ENCODE measurements around the gene CD79B. TPM values are rescaled to one million over a fixed set of nuclear protein-coding genes. Genes with fewer than 3 reads are reported as not detected.
"Not testable (repeated sequence)": the region's sequence is repeated elsewhere in the genome, so short reads cannot be mapped to it uniquely, and the experiment has no call there.

Gene CD79B
- total and polyA plus RNA-seq, 2 experiments from 2014 or later, result 1.3 to 2.5 TPM

DNA sequence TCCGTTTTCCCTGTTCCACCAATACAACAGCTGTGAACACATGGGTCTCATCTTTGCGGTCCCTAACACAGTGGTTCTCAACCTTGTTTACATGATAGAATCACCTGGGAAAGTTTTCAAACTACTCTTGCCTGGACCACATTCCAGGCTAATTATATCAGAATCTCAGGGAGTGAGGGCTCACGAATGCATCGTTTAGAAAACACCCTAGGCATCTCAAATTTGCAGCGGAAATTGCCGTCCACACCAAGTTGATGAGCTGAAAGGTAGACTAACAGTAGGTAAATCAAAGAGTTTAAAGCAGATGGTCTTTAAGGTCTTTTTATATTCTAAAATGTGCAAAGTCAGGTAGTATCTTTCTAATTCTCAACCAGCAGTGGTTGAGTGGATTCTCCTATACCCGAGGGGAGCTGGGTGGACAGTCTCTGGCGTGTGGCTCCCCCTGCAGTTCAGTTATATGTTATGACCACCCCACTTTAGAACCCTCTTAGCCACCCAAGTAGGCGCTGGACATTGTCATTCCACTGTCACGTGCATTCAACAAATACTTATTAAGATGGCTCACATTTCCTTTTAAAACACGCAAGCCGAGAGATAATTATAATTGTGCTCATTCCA lies 24.9 kb downstream of the CD79B start:
- 0 out of 2 replicates have a peak overlapping the region, but pooled peaks have one; percentile 29 for H3K27ac ChIP-seq (ENCODE audit: low read depth)
- not testable (repeated sequence) for H3F3A ChIP-seq (replicated peaks; ENCODE audit: low read depth); H3K27me3 ChIP-seq (ENCODE audit: insufficient read depth); H3K79me2 ChIP-seq (replicated peaks; ENCODE audit: insufficient read depth); H3K4me1 ChIP-seq (ENCODE audit: insufficient read depth); H3K36me3 Mint-ChIP-seq (ENCODE audit: low read depth); H3K36me3 ChIP-seq (ENCODE audit: insufficient read depth); H3K9me2 ChIP-seq (ENCODE audit: insufficient read depth); H3K27me3 Mint-ChIP-seq (ENCODE audit: insufficient read depth, low read depth, poor library complexity); H3K4me3 ChIP-seq; H3K9me3 Mint-ChIP-seq; H4K20me1 ChIP-seq (replicated peaks; ENCODE audit: insufficient read depth); H3K4me3 Mint-ChIP-seq; H2AFZ ChIP-seq; H3K27ac Mint-ChIP-seq
- peak overlapping the region; percentile 22; the same call in 1 of the 2 replicates for H3K4me2 ChIP-seq
- H3K4me1 Mint-ChIP-seq, result peaks cover 20% of the 10 kb centered on the region
- DNase-seq (ENCODE audit: low spot score) (peak; percentile 71), ATAC-seq (peak; percentile 84)
- 0 out of 2 replicates have a peak, but pooled peaks have one; percentile 20 for TF ChIP-seq NANOG (IDR thresholded peaks at IDR 0.05; ENCODE audit: borderline replicate concordance)
- TF ChIP-seq, protein P1, sequence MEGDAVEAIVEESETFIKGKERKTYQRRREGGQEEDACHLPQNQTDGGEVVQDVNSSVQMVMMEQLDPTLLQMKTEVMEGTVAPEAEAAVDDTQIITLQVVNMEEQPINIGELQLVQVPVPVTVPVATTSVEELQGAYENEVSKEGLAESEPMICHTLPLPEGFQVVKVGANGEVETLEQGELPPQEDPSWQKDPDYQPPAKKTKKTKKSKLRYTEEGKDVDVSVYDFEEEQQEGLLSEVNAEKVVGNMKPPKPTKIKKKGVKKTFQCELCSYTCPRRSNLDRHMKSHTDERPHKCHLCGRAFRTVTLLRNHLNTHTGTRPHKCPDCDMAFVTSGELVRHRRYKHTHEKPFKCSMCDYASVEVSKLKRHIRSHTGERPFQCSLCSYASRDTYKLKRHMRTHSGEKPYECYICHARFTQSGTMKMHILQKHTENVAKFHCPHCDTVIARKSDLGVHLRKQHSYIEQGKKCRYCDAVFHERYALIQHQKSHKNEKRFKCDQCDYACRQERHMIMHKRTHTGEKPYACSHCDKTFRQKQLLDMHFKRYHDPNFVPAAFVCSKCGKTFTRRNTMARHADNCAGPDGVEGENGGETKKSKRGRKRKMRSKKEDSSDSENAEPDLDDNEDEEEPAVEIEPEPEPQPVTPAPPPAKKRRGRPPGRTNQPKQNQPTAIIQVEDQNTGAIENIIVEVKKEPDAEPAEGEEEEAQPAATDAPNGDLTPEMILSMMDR (conservative IDR thresholded peaks at IDR 0.05; ENCODE audit: low read depth in 2 of 2), result peak; percentile 54 to 60

- not testable (repeated sequence) for H2AFZ ChIP-seq; H3K36me3 ChIP-seq (ENCODE audit: insufficient read depth); H4K20me1 ChIP-seq (replicated peaks; ENCODE audit: insufficient read depth); H3K27ac ChIP-seq (ENCODE audit: low read depth); ATAC-seq; H3K4me1 Mint-ChIP-seq; H3K4me2 ChIP-seq; H3K79me2 ChIP-seq (replicated peaks; ENCODE audit: insufficient read depth); H3F3A ChIP-seq (replicated peaks; ENCODE audit: low read depth); H3K27ac Mint-ChIP-seq; H3K9me3 Mint-ChIP-seq; H3K9me2 ChIP-seq (ENCODE audit: insufficient read depth); H3K36me3 Mint-ChIP-seq (ENCODE audit: low read depth); H3K4me3 Mint-ChIP-seq; H3K27me3 ChIP-seq (ENCODE audit: insufficient read depth); DNase-seq (ENCODE audit: low spot score); H3K27me3 Mint-ChIP-seq (ENCODE audit: insufficient read depth, low read depth, poor library complexity); H3K4me1 ChIP-seq (ENCODE audit: insufficient read depth); H3K4me3 ChIP-seq
Measured at GRCh38 chr17:63904796-63905195, 27.3 kb downstream of the CD79B start.

DNA sequence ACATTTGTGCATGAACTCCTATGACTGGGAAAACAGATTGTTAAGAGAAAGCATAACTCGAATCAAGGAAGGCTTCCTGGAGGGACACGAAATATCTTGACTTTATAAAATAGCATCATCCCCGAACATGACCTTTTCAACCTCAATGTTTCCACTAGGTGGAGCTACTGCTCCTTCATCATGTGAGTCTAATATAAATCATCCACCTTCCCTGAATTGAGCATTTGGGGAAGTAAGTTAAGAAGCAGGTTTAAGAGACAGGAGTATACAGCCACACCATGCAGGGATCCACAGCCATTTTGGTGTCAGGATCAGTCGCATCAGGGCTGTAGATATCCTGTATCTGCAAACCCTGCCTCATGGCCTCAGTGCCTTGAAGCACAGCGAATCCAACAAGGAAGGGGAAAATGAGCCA lies 28.3 kb downstream of the CD79B start:
- not testable (repeated sequence) for H3K4me2 ChIP-seq; H3F3A ChIP-seq (replicated peaks; ENCODE audit: low read depth); H3K4me3 Mint-ChIP-seq; H3K36me3 Mint-ChIP-seq (ENCODE audit: low read depth); H2AFZ ChIP-seq; H3K27me3 Mint-ChIP-seq (ENCODE audit: insufficient read depth, low read depth, poor library complexity); H4K20me1 ChIP-seq (replicated peaks; ENCODE audit: insufficient read depth); H3K9me2 ChIP-seq (ENCODE audit: insufficient read depth); H3K4me3 ChIP-seq; H3K27me3 ChIP-seq (ENCODE audit: insufficient read depth); H3K4me1 ChIP-seq (ENCODE audit: insufficient read depth); H3K4me1 Mint-ChIP-seq; H3K36me3 ChIP-seq (ENCODE audit: insufficient read depth); H3K9me3 Mint-ChIP-seq; H3K79me2 ChIP-seq (replicated peaks; ENCODE audit: insufficient read depth); H3K27ac ChIP-seq (ENCODE audit: low read depth)
- TF ChIP-seq, protein P1 (conservative IDR thresholded peaks at IDR 0.05; ENCODE audit: low read depth in 2 of 2), result peak; percentile 40 to 55
- 0 out of 2 replicates have a peak overlapping the region, but pooled peaks have one; percentile 54 for H3K27ac Mint-ChIP-seq
- peak; percentile 24 for DNase-seq (ENCODE audit: low spot score)
- ATAC-seq, result peak; percentile 61

DNA sequence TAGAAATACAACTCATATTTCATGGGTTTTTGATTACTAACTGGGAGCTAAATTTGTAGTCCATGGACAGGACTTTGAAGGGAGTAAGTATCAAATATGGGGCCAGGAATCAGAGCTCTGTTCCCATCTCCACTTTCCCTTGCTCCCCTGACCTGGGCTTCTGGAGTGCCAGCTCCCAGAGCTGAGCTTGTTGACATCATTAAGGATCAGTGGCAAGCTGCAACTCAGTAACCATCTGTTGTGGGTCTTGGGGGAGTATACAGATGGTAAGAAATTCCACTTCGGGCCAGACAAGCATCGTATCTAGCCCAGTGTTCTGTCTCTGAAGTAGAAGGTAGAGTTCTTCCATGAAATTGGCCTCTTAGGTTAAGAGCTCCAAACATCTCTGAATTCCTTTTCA lies 30.2 kb downstream of the CD79B start:
- H3K79me2 ChIP-seq (replicated peaks; ENCODE audit: insufficient read depth); H3K4me1 Mint-ChIP-seq; H3K4me1 ChIP-seq (ENCODE audit: insufficient read depth); H3K4me3 Mint-ChIP-seq; H3F3A ChIP-seq (replicated peaks; ENCODE audit: low read depth); H3K27ac ChIP-seq (ENCODE audit: low read depth); DNase-seq (ENCODE audit: low spot score); H4K20me1 ChIP-seq (replicated peaks; ENCODE audit: insufficient read depth); H3K27me3 Mint-ChIP-seq (ENCODE audit: insufficient read depth, low read depth, poor library complexity); H3K9me3 Mint-ChIP-seq; H3K36me3 Mint-ChIP-seq (ENCODE audit: low read depth); H2AFZ ChIP-seq; H3K4me2 ChIP-seq; H3K4me3 ChIP-seq; H3K36me3 ChIP-seq (ENCODE audit: insufficient read depth); ATAC-seq; H3K27ac Mint-ChIP-seq; H3K9me2 ChIP-seq (ENCODE audit: insufficient read depth); H3K27me3 ChIP-seq (ENCODE audit: insufficient read depth): not testable (repeated sequence)

- H3K27me3 ChIP-seq (ENCODE audit: insufficient read depth); H3K4me3 Mint-ChIP-seq; ATAC-seq; H3F3A ChIP-seq (replicated peaks; ENCODE audit: low read depth); DNase-seq (ENCODE audit: low spot score); H4K20me1 ChIP-seq (replicated peaks; ENCODE audit: insufficient read depth); H2AFZ ChIP-seq; H3K4me2 ChIP-seq; H3K27ac Mint-ChIP-seq; H3K9me3 Mint-ChIP-seq; H3K9me2 ChIP-seq (ENCODE audit: insufficient read depth); H3K4me1 ChIP-seq (ENCODE audit: insufficient read depth); H3K4me3 ChIP-seq; H3K36me3 ChIP-seq (ENCODE audit: insufficient read depth); H3K27ac ChIP-seq (ENCODE audit: low read depth); H3K27me3 Mint-ChIP-seq (ENCODE audit: insufficient read depth, low read depth, poor library complexity); H3K36me3 Mint-ChIP-seq (ENCODE audit: low read depth); H3K79me2 ChIP-seq (replicated peaks; ENCODE audit: insufficient read depth); H3K4me1 Mint-ChIP-seq: not testable (repeated sequence)
Measured at GRCh38 chr17:63898899-63899798, 33.0 kb downstream of the CD79B start.

Measured in GM23338 (cell line).